HUDEP-2 (cell line): ENCODE results near the gene HCN3.

ENCODE experiments used
- DNase-seq, 76 experiments: peaks; one replicate each; lab custom pipeline; 2025; ENCODE audit not compliant: unreplicated experiment in 76 of 76; lab: John Stamatoyannopoulos, UW

HCN3 gene

DNA sequence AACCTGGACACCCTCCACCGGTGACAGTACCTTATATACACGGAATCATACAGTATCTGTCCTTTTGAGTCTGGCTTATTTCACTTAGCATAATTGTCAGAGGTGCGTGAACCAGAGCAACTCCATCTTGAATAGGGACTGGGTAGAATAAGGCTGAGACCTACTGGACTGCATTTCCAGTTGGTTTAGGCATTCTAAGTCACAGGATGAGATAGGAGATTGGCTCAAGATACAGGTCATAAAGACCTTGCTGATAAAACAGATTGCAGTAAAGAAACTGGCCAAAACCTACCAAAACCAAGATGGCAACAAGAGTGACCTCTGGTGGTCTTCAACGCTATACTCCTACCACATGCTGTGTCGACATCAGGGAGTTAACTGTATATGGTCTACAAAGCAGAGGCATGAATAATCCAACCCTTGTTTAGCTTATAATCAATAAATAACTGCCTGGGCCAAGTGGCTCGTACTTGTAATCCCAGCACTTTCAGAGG, 30.0 kb downstream of the HCN3 start:
- peak in 43 of 76 experiments; percentile 9 to 72 (median 45) for DNase-seq

DNA sequence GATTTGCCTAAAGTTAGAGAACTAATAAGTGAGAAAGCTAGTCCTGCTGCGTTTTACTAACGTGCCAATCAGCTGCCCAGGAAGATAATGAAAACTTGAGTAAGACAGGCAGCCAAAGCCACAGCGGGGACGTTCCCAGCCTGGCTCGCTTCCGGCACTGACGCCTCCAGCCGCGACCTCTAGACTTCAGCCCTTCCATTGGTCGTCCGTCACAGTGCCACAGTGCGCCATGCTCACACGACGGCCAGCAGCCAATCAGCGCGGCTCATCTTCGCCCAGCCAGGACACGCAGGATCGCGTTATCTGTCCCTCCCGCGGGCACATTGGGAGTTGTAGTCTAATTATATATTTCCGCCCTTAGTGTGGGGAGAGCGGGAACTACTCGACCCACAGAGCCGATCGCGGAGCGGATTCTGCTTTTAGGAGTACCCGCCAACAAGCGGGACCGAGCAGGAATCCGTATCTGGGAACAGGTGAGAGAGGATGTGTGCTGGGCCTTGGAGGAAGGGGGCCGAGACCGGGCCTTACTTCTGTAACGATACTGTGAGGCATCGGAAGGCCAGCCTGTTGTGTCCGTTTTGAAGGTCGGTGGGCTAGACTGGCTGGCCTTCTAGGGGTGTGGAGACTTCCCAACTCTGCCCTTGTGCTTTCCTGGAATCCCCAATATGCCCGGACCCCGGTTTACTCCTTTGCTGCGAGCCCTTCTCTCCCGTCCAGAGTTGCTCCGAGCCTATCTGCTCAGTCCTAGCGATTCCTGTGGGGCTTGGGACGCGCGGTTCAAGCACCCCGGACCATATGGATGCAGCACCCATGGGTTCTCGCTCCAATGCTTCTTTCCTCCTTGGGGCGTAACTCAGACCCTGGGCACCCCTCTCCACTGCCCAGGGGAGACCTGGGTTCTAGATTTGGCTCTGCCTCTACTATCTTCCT, 31.5 kb downstream of the HCN3 start, which contains the start of gene FDPS:
FDPS (plus strand) TSS at position 374 of the 930 bp plus-strand sequence. CDS start 924 bp downstream, outside the sequence.
- DNase-seq, result peak in 75 of 76 experiments; percentile 86 to 99 (median 97)

DNA sequence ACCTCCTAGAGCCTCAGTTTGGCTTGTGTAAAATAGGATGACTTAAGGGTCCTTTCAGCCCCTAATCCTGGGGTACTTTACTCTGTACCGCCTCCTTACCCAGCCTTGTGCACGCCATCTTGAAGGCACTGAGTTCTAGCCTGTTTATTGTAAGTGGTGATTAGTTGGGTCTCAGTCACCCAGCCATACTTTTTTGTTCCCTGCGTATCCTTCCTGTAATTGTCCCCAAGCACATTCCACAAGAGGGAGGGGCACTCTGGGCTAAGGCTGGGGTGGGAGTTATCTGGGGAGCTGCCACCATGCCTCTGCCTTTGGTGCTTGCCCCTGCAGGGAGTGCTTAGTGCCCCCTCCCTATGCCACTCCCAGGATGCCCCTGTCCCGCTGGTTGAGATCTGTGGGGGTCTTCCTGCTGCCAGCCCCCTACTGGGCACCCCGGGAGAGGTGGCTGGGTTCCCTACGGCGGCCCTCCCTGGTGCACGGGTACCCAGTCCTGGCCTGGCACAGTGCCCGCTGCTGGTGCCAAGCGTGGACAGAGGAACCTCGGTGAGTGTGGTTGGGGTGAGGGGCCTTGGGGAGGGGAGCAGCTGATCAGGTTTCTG, 32.3 kb downstream of the HCN3 start:
- peak in 42 of 76 experiments; percentile 18 to 62 (median 45) for DNase-seq

DNA sequence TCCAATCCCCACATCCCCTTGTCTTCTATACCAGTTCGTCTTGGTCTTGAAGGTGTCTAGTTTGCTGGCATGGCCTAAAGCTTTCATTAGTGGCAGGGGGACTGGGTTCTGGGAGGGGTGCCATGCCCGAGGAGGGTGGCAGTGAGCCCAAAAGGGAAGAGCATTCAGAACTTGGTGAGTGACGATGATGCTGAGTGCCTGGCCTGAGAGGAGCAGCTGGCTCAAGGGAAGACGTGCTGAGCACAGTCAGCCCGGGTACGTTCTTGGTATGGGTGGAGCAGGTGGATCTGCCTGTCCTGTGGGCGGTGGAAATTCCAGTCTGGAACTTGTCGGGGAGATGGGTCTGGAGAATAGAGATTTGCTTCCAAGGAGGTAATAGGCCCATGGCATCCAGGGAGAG, 36.0 kb downstream of the HCN3 start:
- DNase-seq, result no peak

DNA sequence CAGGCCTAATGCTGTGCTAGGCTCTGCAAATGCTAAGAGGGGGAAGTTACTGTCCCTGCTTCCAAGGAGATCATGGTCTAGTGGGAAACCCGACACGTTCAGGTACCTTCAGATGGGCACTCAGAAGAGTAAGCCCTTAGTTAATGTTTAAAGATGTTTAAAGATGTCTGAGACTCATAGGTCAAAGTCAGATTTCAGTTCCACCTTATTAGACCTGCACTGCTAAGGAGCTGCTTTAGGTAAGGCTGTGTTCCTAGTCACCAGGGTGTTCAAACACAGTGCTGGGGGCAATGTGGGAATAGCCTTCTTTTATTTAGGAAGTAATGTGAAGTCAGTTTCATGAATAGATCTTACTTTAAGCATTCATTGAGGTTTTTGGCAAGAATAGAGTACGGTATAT, 39.7 kb downstream of the HCN3 start:
- no peak for DNase-seq

DNA sequence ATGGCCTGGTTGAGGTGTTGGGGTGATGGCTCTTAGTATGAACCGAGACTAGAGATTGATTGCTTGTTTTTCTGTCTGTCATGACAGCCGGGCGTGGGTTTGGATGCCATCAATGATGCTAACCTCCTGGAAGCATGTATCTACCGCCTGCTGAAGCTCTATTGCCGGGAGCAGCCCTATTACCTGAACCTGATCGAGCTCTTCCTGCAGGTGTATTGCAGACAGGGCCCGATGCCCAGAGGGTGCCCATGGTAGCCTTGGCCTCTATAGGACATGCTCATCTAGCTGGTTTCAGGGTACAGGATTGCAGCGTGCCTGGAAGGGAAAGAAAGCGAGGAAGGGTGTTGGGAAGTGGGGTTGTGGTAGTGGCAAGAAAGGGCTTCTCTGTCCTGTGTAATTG, 40.8 kb downstream of the HCN3 start:
- DNase-seq, result no peak

DNA sequence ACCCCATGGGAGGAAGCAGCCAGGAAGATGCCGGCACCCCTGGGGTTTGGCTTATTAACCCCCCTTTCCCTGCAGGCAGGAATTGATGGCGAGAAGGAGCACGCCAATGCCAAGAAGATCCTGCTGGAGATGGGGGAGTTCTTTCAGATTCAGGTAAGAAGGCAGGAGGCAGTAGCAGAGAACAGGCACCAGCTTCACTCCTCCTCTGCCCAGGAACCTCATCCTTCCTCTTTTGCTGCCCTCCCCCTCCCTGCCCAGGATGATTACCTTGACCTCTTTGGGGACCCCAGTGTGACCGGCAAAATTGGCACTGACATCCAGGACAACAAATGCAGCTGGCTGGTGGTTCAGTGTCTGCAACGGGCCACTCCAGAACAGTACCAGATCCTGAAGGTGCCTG, 42.3 kb downstream of the HCN3 start:
- DNase-seq, result no peak

DNA sequence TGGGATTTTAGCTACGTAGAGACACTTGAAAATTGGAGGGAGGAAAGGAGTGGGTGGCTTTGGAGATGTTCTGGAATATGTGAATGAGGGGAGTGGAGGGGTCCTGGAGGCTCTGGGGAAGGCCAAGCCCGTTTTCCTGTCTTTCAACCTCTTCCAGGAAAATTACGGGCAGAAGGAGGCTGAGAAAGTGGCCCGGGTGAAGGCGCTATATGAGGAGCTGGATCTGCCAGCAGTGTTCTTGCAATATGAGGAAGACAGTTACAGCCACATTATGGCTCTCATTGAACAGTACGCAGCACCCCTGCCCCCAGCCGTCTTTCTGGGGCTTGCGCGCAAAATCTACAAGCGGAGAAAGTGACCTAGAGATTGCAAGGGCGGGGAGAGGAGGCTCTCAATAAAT, 43.0 kb downstream of the HCN3 start:
- DNase-seq, result no peak

DNA sequence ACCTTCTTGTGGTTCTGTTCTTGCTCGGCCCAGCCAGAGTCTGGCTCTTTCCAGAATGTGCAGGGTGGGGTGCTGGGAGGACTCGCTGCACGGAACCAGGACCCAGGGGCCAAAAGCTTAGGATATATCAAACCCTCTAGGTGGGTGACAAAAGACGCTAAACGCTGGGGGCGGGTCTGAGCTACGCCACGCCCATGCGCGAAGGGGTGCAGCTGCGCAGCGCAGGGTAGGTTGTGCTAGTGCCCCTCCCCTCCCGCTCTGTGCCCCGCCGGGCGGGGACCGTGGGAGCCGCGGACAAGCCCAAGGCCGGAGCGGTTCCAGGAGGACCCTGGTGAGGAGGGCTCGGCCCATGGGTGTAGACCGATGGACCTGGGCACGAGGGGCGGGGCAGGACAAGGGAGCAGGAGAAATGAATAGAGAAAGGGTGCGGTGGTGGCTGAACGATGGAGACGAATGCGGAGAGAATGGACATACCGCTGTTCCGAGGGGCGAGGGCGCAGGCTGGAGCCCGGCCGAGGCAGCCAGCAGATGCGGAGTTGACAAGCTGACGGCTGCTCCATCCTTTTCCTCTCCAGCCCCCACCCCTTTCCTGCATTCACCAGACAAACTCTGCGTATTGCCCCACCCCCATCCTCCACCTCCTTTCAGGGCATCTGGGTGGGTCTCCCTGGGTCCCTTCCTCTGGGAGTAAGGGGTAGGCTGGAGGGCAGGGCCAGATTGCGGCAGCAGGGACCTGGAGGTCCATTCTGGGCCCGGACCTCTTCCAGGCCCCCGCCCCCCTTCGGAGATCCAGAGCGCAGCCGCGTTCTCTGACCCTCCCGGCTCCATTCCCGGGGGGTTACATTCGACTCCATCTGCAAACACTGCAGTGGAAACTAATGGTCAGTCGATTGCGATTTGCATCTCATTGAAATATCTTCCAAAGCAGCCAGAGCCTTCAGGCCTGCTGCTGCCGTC, 43.7 kb downstream of the HCN3 start, which contains the start of gene RUSC1:
RUSC1 (plus strand) TSS at position 234 of the 957 bp plus-strand sequence. CDS start 880 bp downstream, outside the sequence.
- DNase-seq, result no peak

DNA sequence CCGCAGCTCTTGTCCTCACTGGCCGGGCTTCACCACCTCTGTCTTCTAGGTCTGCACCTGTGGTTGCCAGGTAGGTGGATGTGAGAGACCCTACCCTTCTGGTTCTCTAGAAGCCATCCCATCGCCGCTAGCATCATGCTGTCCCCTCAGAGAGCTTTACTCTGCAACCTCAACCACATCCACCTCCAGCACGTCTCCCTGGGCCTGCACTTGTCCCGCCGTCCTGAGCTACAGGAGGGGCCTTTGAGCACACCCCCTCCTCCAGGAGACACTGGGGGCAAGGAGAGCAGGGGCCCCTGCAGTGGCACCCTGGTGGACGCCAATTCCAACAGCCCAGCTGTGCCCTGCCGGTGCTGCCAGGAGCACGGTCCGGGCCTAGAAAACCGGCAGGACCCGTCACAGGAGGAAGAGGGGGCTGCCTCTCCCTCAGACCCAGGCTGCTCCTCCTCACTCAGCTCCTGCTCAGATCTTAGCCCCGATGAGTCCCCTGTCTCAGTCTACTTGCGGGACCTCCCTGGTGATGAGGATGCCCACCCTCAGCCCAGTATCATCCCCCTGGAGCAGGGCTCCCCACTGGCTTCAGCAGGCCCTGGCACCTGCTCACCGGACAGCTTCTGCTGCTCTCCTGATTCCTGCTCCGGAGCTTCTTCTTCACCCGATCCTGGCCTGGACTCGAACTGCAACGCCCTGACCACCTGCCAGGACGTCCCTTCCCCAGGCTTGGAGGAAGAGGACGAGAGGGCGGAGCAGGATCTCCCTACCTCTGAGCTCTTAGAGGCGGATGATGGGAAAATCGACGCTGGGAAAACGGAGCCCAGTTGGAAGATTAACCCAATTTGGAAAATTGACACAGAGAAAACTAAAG, 44.6 kb downstream of the HCN3 start:
- DNase-seq, result no peak

DNA sequence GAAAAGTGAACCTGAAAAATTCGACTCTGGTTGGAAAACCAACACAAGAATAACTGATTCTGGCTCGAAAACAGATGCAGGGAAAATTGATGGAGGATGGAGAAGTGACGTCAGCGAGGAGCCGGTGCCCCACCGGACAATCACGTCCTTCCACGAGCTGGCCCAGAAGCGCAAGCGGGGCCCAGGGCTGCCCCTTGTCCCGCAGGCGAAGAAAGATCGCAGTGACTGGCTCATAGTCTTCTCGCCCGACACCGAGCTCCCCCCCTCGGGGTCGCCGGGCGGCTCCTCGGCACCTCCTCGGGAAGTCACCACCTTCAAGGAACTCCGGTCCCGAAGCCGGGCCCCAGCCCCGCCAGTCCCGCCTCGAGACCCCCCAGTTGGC, 45.3 kb downstream of the HCN3 start:
- no peak for DNase-seq

DNA sequence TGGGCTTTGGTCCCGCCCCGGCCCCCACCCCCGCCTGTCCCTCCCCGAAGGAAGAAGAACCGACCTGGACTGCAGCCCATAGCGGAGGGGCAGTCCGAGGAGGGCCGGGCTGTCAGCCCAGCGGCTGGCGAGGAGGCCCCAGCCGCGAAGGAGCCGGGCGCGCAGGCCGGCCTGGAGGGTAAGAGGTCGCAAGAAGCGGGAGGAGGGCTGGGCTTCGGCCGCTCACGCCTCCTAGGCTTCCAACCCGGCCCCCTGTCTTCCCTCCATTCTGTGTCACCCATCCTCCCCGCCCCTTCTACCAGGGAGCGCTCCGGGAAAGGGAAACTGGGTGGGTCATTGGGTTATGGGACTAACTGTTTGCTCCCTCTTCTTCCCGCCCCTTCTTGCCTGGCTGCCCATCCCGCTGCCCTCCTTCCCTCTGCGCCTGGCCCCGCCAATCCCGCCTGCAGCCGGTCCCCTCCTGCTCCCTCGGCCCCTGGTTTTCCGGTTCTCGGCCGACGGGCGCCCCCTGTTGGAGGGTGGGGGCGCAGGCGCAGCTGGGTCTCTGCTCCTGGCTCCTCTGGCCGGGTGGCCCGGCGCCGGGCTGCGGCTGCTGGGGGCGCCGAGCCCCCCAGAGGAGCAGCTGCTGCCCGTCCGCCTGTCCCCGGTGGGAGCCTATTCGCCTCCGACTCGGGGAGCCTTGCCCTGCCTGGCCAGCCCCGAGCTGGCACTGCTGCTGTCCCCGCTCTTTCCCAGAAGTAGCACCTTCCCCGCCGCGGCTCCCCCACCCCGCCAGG, 45.9 kb downstream of the HCN3 start:
- DNase-seq, result peak in 66 of 76 experiments; percentile 12 to 85 (median 65)

DNA sequence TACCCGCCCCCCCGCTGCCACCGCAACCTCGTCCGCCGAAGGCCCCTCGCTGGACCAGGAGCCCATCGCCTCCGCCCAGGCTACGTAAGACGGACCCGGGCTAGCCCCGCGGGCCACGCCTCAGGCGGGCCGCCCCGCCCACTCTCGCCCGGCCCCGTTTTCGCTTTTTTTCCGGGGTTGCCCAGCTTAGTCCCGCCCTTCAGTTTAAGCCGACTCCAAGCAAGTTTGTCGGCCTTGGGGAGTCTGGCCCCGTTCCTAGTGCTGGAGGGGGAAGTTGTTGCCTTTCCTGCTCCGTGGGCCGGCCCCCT, 46.4 kb downstream of the HCN3 start:
- DNase-seq, result peak in 72 of 76 experiments; percentile 11 to 91 (median 76)

DNA sequence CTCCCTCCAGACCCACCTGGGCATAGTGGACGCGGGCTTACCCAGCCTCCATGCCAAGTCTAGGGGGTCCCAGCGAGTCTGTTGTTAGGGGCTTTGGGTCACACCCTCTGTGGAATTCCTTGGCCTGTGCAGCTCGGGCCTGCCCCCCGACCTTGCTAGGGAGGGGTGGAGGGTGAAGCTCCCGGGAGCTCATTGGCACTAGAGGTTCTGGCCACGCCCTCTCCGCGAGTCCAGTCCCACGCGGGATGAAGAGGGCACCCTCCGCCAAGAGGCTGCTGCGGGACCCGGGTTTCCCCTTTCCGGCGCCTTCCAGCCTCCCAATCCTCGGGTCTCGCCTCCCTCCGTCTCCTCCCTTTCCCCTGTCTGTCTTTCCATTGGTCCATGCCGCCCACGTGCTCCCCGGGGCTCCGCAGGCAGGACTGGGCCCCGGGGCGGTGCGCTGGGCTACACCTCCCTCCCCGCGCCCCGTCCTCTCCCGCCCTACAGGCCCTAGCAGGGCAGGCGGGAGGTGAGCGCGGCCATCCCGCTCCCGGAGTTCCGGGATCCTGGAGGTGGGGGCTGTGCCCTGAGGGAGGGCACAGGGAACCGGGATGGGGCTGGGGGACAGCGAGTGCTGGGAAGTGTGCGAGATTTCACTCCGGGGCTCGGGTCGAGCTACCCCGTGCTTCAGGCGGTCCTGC, 46.9 kb downstream of the HCN3 start:
- DNase-seq, result peak in 74 of 76 experiments; percentile 10 to 95 (median 88)

DNA sequence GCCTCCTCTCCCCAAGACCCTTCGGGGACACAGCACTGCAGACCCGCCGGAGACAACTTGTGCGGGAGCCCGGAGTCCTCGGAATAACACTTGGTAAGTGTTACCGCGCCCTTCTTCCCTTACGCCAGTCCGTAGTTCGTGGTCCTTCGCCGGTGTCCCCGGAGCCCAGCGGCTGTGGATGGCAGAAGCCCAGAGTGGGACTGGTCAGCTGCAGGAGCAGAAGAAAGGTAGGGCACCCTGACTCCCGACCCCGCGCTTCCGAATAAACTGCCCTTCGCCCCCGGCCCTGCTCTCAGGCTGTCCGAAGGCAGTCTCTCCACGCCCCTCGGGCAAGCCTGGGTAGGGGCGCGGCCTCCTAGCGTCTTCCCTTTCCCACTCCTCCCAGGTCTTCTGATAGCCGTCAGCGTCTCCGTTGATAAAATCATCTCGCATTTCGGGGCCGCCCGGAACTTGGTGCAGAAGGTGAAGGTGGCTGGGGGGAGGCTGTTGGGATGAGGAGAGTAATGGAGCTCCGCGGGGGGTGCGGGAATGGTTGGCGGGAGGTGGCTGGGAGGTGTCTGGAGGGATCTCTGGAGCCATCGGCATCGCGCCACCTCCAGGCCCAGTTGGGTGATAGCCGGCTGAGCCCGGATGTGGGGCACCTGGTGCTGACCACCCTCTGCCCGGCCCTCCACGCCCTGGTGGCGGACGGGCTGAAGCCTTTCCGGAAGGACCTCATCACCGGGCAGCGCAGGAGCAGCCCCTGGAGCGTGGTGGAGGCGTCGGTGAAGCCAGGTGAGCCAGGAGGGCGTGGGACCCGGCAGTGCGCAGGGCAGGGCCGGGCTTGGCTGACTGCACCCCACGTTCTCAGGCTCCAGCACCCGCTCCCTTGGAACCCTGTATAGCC, 47.7 kb downstream of the HCN3 start:
- peak in 28 of 76 experiments; percentile 6 to 55 (median 34) for DNase-seq

DNA sequence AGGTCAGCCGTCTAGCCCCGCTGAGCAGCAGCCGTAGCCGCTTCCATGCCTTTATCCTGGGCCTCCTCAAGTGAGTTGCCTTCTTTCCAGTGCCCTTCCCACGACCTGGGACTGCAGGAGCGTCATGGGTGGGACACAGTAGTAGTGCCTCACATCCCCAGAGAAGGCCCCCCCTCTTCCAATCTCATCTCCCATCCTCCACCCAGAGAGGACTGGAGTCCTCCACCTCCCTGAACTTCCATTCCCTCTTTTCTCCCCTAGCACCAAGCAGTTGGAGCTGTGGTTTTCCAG, 48.3 kb downstream of the HCN3 start:
- no peak for DNase-seq

DNA sequence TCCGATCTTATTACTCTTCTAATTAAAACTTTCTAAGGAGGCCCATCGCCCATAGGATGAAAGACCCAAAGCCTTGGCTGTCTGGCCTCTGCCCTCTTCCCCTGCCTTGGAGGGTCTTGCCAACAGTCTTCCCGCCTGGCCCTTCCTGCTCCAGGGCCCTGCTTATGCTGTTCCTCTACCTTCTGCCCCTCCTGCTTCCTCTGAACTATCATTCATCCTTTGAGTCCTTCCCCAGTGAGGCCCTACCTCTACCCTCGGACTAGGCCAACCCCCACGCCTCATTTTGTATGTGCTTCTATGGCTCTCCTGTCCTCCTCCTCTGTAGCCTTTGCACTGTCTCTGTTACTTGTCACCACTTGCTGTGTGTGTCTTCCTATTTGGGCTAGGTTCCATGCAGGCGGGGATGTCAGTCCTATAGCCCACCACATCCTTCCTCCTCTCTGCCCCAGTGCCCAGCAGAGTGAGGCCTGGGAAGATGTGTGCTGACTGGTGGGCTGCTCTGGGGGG, 48.8 kb downstream of the HCN3 start:
- DNase-seq, result no peak
